Hematopoietic multipotent progenitor cell treated with erythropoietin and hydrocortisone succinate and interleukin-3 and kit ligand, for 8 days (in vitro differentiated cells): ENCODE data around the gene FAM25A.
"Not testable (repeated sequence)": the region's sequence is repeated elsewhere in the genome, so short reads cannot be mapped to it uniquely, and the experiment has no call there.

Experiments used
- DNase-seq: peaks from one replicate; pipeline ENCODE4 v3.0.0-alpha.2; 2015

FAM25A gene

DNA sequence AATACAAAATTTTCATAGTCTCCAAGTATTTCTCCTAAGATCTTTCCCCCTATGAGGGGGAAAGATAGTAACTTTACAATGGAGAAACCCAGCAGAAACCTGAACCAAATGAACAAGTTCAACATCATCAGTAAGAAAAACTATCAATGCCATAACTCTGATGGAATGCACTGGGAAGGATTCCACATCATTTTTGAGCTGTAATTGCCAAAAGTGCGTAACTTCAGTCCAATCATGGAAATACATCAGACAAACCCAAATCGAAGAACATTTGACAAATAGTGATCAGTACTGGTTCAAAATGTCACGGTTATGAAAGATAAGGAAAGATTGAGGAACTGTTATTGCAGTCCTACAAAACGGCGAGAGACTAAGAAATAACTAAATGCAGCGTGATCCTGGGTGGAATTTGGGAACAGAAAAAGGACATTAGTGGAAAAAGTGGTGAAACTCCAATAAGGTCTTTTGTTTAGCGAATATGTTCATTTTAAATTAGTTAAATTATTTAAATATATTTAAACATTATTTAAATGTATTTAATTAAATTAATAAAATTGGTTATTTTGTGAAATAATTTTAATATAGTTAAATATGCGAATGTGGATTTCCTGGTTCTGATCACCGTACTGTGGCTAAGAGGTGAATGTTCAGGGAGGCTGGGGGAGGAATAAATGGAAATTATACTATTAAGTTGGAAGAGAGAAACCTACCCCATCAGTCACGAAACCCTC lies 4.9 kb upstream of the FAM25A start:
- not testable (repeated sequence) for DNase-seq

DNA sequence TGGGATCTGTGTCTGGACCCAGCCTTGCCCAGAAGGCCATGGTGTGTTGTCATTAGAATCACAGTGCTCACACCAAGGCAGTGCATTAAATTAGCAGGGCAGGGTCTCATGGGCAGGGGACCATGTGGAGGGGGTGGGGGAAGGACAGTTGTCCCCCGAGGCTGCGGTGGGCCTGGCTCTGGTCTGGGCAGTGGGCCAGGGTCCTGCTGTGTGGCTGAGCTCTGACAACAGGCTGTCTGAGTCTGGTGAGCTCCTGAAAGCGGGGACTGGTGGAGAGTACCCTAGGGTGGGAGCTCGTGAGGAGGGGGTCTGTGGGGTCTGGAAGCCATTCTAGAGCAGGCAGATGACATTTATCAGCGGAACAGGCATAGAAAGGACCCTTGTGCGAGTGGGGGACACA lies 2.0 kb upstream of the FAM25A start:
- not testable (repeated sequence) for DNase-seq

DNA sequence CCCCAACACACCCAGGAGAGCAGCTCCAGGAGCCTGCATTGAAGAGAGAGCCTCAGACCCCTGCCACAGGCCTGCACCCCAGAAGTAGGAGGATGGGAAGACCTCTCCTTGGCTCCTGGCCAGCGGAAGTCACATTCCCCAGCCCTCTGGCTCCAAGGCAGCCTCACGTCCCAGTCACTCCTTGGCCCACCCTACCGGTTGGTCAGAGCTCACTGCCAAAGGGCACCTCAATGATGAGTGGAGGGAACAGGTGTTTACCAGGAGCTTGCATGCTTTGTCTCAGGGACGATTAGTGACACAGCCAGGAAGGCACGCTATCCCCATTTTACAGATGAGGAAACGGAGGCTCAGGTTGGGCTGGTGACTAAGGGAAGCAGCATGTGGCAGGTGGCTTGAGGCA lies 1.0 kb upstream of the FAM25A start:
- DNase-seq, result not testable (repeated sequence)

DNA sequence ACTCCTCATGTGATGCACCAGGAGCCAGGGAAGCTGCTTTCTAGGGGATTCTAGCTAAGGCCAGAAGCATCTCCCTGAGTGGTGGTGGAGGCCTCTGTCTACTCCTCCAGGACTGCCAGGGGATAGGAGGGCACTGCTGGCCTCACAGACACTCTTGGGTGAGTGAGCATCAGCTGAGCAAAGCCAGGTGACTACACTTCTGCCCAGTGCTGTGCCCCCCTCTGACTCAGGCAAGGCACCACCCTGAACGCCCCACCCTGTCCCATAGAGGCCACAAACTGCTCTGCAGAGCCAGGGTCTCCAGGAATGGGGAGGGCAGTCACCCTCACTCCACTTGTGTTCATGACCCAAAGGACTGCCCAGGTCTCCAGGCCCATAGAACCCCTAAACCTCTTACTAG lies 590 bp upstream of the FAM25A start:
- not testable (repeated sequence) for DNase-seq

DNA sequence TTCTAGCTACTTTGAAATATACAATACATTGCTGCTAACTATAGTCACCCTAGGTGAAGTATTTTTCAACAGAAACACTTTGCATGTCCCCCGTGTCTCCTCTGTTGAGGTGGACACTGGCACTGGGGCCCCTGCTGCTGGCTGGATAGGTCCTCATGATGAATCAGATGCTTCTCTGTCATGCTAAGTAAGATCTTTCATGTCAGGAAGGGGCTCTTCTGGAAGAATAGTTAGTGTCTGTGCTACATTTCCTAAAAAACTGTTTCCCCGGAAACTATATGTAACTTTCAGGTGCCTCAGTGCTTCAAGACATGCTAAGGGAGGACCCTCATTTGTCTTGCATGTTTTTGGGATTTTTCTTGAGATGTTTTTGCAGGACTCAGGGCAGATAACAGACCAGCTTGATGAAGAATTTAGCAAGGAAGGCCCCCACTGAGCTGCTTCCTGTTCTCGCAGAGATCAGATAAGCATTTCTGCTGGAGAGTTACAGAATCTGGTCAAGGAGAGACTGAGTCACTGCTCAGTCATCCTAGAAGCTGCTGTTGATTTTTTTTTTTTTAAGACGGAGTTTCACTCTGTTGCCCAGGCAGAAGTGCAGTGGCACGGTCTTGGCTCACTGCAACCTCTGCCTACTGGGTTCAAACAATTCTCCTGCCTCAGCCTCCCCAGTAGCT lies 5.3 kb downstream of the FAM25A start:
- peak; percentile 66 for DNase-seq

DNA sequence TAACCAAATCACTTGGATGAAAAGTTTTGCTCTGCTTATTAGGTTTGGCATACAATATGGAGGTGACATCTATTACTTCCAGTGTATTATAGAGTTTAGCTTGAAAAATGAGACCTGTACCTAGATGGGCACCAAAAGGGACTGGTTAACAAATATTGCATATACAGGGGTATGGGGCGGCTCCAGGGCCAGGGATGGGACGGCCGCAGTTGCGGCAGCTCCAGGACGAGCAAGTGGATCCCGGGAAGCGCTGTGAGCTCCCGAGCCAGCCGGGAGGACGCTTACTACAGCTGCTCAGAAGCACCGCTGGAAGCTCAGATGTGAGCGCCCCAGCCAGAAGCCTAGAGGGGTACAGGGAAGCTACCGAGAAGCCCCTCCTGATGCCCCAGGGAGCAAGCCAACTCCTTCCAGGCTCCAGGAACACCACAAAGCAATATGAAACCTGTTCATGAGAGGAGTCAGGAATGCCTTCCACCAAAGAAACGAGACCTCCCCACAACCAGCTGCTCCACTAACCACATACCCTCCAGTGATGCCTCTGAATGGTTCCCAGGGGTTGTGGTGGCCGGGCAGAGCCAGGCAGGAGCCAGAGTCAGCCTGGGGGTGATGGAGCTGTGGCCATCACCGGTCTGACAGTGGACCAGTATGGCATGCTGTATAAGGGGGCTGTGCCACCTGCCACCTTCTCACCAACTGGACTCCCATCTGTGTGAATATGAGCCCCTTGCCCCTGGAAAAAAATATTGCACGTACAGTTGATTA lies 6.8 kb downstream of the FAM25A start:
- not testable (repeated sequence) for DNase-seq

DNA sequence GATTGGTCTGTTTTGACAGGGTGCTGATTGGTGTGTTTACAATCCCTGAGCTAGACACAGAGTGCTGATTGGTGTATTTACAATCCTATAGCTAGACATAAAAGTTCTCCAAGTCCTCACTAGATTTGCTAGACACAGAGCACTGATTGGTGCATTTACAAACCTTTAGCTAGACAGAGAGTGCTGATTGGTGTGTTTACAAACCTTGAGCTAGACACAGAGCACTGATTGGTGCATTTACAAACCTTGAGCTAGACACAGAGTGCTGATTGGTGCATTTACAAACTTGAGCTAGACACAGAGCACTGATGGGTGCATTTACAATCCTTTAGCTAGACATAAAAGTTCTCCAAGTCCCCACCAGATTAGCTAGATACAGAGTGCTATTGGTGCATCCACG lies 10.3 kb downstream of the FAM25A start:
- not testable (repeated sequence) for DNase-seq

DNA sequence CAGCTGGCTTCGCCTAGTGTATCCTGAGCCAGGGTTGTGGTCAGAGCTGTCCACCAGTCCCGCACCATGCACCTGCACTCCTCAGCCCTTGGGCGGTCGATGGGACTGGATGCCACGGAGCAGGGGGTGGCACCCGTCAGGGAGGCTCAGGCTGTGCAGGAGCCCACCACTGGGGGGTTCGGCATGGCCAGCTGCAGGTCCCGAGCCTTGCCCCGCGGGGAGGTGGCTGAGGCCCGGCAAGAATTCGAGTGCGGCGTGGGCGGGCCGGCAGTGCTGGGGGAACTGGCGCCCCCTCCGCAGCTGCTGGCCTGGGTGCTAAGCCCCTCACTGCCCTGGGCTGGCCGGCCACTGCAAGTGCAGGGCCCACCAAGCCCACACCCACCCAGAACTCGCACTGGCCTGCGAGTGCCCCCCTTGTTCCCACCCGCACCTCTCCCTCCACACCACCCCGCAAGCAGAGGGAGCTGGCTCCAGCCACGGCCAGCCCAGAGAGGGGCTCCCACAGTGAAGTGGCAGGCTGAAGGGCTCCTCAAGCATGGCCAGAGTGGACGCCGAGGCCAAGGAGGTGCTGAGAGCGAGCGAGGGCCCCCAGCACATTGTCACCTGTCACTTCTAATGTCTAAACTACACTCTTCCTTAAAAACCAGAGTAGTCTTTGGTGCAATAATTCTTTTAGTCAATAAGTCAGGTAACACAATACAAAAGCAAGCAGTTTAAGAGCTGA lies 11.0 kb downstream of the FAM25A start:
- DNase-seq, result no peak

DNA sequence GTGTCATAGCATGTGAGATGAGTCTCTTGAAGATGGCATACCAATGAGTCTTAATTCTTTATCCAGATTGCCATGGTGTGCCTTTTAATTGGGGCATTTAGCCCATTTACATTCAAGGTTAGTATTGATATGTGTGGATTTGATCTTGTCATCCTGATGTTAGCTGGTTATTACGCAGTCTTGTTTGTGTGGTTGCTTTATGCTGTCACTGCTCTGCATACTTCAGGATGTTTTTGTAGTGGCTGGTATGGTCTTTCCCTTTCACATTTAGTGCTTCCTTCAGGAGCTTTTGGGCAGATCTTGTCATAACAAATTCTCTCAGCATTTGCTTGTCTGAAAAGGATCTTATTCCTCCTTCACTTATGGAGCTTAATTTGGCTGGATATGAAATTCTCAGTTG lies 16.5 kb downstream of the FAM25A start:
- no peak for DNase-seq

DNA sequence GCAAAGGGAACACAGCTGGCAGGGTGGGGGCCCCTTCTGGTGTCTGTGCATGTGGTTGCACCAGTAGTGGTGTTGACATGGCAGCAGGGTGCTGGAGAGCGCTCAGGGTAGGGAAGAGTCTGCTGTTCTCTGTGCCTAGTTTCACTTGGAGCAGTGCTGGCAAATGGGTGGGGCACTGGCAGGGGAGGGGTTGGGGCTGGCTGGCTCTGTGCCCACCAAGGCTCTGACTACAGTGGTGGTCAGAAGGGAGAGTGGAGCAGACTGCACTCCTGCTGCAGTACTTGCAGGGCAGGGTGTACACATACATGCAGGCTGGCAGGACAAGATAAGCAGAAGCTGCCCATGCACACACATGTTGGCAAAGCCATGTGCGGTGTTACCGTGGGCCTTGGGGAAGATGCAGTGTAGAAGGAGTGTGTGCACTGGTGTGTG lies 18.2 kb downstream of the FAM25A start:
- DNase-seq, result peak; percentile 82

DNA sequence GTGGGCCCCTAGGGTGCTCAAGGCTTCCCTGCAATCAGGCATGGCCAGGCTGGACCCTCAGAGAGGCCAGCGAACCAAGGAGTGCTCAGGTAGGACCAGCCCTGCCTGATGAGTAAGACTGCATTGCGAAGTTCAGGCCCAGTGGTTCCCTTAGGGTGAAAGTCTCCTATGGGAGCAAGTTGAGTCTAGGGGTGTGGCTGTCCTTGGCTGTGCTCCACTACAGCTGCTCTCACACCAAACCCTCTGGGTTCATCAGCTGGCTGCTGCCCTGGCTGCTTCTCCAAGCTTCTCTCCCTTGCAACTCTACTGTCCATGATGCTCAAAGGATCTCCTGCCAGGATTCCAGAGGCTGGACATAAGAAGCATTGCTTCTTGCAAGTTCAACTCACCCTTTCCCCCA lies 18.7 kb downstream of the FAM25A start:
- peak; percentile 58 for DNase-seq

DNA sequence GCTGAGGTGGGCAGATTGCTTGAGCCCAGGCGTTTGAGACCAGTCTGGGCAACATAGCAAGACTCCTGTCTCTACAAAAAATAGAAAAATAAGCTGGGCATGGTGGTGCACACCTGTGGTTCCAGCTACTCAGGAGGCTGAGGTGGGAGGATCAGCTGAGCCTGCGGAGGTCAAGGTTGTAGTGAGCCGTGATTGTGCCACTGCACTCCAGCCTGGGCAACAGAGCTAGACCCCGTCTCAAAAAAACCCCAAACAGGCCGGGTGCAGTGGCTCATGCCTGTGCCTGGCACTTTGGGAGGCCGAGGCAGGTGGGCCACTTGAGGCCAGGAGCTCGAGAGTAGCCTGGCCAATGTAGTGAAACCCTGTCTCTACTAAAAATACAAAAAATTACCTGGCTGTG lies 23.5 kb downstream of the FAM25A start:
- not testable (repeated sequence) for DNase-seq

DNA sequence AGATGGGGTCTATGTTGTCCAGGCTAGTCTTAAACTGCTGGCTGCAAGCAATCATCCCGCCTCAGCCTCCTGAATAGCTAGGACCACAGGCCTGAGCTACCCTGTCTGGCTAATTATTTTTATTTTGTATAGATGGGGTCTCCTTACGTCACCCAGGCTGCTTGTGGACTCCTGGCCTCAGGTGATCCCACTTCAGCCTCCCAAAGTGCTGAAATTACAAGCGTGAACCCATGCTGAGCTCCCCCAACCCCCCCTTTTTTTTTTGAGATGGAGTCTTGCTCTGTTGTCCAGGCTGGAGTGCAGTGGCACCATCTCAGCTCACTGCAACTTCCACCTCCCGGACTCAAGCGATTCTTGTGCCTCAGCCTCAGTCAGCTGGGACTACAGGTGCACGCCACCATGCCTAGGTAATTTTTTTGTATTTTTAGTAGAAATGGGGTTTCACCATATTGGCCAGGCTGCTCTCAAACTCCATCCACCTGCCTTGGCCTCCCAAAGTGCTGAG lies 25.4 kb downstream of the FAM25A start:
- no peak for DNase-seq

DNA sequence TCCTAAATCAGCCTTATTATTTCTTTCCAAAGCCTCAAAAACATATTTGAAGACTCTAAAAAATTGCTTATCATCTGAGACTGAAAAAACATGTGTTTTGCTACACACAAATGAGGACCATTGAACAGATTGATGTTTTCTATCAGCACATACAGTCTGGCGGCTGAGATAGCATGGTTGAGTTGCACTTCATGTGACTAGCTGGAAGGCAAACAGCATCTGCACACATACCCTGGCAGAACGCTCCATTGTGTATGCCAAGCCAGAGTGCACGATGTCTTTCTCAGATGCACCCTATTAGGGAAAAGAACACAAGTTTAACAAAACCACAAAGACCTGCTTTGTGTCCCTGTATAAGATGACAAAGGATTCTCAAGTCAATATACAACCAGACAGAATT lies 33.0 kb downstream of the FAM25A start:
- DNase-seq, result peak; percentile 13

DNA sequence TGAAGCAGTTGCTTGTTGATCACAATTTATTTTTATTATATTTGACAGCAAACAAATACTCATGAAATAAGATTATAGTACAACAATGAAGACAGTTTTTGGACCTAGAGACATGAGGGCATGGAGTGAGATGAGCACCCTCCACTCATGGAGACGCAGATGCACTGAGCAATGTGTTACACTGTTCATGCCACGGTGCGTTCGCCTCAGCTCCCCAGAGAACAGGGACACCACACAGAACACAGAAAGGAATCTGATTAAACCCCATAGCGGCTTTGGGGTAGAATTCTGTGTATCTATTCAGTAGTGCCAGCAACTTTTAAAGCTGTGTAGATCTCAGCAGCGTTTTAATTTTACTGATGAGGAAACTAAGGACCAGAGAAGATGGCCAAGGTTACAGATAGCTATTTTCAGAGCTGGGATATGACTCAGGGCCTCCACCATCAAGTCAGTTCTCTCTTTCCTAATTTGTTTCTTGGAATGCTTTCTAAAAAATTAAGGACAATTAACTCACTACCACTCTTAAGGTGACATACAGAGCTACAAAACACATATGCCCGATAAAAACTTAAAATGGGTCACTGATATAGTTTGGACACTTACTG lies 33.6 kb downstream of the FAM25A start:
- DNase-seq, result no peak

DNA sequence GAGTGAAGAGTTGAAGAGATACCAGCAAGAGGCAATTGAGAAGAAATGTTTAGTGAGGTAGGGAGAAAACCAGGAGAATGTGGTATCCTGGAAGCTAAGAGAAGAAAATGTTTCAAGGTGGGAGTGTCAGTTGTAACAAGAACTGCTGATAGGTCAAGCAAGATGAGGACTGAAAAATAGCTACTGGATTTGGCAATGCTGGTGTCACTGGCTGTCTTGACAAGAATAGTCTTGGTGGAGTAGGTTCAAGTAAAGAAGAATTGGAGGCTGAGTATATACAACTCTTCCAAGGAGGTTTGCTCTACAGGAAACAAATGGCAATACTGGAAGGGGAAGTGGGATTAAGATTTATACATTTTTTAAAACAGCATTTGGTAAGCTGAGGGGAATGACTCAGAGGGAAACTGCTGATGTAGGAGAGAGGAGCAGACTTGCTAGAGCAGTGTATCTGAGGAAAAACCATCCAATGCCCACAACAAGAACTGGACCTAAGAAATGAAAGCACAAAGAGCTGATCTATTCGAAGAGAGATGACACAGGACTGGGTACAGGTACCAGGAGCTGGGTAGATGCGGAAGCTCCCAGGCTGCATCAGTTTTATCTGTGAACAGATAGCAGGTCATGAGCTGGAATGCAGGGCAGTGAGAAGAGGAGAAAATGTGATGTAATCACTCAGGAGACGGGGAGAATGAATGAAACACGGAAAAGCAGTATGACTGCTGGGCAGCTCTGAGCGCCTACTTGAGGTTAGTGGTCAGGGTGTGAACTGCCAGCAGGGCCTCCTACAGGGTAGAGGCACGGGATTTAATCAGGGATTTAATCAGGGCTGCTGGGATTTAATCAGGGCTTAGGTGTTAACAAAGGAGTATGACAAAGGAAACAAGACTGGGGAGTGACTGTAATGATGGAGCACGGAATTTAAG lies 34.5 kb downstream of the FAM25A start:
- no peak for DNase-seq

DNA sequence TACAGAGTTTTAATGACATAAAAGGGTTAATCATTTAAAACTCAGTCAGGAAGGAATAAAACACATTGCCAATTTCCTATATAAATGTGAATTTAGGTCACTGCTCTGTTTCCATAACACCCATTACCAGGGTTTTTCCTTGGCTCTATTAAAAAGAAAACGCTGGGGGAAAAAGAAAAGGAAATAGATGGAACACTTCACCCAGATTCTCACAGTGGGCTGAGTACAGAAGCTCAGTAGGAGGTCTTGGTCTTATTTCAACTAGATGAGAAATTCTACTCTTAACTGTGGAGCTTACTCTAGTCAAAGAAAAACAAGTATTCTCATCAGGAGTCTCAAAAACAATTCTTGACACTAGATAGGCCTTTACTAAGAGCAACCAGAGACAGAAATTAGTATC lies 38.1 kb downstream of the FAM25A start:
- DNase-seq, result no peak

DNA sequence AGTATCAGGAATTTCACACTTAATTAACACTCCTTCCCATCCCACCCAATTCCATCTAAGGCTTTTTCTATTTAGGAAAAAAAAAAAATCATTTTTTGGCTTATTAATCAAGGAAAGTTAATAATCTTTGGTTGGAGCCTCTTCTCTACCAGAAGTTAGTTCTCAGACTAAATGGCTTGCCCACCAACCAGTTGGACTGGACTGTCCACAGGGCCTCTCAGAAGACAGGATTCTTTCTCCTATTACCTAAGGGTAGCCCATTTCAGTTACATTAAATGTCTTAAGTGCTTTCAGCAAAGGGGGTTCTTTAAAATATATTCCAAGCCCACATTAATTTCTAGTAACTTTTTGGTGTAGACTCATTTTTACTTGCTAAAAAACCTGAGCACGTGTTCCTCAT lies 39.3 kb downstream of the FAM25A start:
- no peak for DNase-seq

DNA sequence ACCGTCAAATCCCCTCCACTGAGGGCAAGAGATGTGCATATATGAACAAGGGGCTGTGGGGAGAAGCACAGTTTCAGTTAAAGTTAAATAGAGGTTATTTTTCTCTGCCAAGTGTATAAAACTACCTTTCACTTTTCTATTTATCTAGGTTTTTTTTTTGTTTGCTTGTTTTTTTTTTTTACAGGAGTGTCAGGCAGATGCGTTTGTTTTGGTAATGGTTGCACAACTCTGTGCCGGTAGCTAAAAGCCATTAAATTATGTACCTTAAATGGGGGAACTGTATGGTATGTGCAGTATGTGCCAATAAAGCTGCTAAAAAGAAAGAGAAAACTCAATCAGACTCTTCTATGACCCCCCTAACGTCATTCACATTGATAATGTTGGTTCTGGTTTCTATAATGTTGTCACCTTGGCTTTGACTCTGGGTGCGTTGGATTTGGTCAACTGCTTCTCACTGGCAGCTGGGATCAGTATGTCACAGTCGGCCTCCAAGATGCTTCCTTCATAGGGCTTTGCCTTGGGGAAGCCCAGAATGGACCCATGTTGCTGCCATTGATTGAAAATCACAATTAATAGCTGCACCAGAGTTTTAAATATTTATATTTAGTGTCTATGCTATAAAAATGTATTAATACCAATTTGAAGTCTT lies 40.3 kb downstream of the FAM25A start:
- DNase-seq, result no peak

DNA sequence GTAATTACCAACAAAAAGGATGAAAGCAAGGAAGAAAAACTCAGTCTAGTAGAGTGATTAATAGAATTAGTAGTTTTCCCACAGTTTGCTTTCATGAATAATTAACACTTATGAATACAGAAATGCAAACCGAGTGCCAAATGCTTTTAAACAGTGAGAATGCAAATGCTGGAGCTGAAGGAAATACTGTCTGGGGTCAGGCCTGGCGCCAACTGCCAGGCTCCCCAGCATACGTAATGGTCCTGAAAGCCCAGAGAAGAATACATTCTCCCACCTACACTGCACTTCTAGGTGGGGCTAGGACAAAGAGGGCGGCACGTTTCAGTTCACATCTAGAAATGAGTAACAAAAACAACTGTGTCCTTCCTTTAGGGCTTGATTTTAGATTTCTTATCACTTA lies 44.6 kb downstream of the FAM25A start:
- DNase-seq, result no peak

DNA sequence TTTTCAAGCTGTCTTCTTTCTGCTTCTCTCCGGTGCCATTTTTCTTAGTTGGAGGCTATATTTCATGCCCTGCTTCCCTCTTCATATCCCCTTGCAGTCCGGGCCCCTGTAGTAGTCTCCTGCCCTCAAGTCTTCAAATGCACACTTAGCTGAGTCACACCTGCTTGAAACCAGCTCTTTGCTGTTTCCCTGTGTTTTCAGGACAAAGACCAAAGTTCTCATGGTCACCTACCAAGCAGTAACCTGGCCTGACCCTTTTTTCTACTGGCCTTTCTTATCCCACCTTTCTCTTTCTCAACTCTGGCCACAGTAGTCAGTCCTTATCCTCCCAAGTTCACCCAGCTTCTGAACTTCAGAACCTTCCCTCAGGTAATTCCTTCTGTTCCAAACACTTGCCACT lies 46.1 kb downstream of the FAM25A start:
- DNase-seq, result no peak
